ENCODE results near the gene CLDN10. TPM values are rescaled to one million over a fixed set of nuclear protein-coding genes. Genes with fewer than 3 reads are reported as not detected.
"Not testable (repeated sequence)": the region's sequence is repeated elsewhere in the genome, so short reads cannot be mapped to it uniquely, and the experiment has no call there.

The CLDN10 gene
- total RNA-seq, 2 donors from 2014 or later = not detected

DNA sequence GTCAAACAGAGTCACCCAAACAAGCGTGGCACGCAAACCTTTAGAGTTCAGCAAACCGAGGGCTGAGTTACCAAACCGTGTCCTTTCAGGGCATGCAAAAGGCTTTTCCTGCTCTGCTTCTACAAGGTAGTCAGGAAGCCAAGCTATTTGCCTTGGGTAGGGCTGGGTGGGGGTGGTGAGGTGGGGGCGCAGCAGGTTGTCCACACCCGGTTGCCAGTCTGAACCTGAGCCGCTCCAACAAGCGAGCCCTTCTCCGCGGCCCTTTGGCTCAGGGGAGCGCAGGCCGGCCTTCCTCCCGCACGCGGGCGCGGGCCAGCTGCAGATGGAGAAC, 347 bp upstream of the CLDN10 start:
- H3K9me3 ChIP-seq (ENCODE audit: control insufficient read depth, low read length, poor library complexity, severe bottlenecking) = no peaks in the 10 kb centered on the region
- Mint-ChIP-seq H3K4me3 (no peak overlapping the region), H3K36me3 (ENCODE audit: low read depth) (peaks cover 2% of the 10 kb centered on the region), H3K27me3 (peaks cover 70% of the 10 kb centered on the region), H3K27ac (no peak overlapping the region), H3K4me1 (peaks cover 5% of the 10 kb centered on the region)
- DNase-seq = no peak
- no peak for ATAC-seq

DNA sequence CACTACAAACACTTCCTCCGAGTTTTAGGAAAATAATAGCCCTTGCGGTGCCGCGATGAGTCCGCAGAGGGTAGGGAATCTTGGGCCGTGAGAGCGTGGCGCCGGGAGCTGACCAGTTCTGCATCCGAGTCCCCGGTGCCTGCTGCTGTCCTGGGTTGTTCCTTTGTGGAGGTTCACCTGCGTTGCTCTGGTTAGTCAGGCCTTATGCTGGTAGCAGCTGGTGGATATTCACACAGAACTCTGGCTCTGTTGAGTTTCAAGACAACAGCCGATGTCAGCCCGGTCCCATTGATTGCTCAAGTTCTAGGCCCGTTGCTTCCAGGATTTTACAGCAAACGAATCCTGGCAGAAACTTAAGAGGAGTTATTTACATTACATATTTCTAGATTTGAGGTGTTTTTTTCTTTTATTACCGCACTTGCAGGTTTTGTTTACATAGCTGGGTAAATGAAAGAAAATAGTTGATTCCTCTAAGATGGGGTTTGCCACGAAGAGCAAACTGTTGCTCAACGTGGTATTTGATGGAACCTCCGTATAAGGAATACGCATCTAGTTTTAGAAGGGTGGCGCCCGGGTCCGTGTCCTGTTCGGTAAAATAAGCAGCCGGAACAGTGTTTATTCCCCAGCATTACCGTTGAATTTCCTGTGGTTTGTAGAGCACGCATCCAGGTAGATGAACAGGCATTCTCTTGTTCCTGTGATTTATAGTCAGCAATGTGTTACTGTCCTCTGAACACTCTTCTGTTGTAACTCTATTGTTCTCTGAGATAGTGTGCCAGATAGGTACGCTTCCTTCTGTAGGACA, 1.3 kb downstream of the CLDN10 start:
- ATAC-seq = no peak
- no peak for DNase-seq
- peak overlapping the region; percentile 67 for H3K4me3 Mint-ChIP-seq
- peaks cover 3% of the 10 kb centered on the region for H3K4me1 Mint-ChIP-seq
- peaks cover 2% of the 10 kb centered on the region for H3K36me3 Mint-ChIP-seq (ENCODE audit: low read depth)
- H3K27ac Mint-ChIP-seq = no peak overlapping the region
- peaks cover 69% of the 10 kb centered on the region for H3K27me3 Mint-ChIP-seq
- no peaks in the 10 kb centered on the region for H3K9me3 ChIP-seq (ENCODE audit: control insufficient read depth, low read length, poor library complexity, severe bottlenecking)

DNA sequence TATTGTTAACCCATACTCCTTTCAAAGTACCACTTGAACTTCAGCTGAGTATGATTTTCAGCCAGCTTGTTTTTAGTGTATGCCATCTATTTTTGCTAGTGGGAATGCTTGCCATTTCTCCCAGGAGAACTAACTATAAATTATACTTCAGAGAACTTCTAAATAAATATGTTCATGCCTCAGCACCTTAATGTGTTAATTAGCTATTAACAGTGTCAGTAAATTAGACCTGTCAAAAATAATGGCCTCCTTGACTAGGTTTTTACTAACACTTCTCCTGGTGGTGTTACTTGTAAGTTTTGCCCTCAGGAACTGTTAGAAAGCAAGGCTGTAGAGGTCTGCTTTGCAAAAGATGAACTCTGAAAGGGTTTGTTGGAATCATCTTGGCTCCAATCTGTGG, 4.5 kb downstream of the CLDN10 start:
- Mint-ChIP-seq H3K27ac (no peak overlapping the region), H3K4me3 (no peak overlapping the region), H3K27me3 (peaks cover 62% of the 10 kb centered on the region), H3K4me1 (peaks cover 3% of the 10 kb centered on the region), H3K36me3 (ENCODE audit: low read depth) (peaks cover 2% of the 10 kb centered on the region)
- DNase-seq = no peak
- H3K9me3 ChIP-seq (ENCODE audit: control insufficient read depth, low read length, poor library complexity, severe bottlenecking) = no peaks in the 10 kb centered on the region
- no peak for ATAC-seq

DNA sequence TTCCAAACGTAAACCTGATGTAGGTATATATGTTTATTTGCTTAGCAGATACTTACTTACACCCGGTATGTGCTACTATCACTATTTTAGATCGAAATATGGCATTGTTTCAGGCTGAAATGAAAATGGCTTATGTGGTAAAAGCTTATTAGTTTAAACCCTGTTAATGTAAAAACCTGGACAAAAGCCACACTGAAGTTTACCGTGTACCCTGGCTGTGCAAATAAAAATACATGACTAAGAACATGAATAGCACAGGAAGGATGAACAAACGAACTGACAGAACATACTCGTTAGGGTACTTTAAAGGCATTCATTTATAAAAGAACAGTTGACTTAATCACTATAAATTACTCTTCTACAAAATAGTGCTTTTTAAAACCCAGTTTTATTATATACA, 6.6 kb downstream of the CLDN10 start:
- DNase-seq = no peak
- Mint-ChIP-seq H3K36me3 (ENCODE audit: low read depth) (peaks cover 2% of the 10 kb centered on the region), H3K4me1 (peaks cover 2% of the 10 kb centered on the region), H3K27ac (no peak overlapping the region), H3K4me3 (no peak overlapping the region), H3K27me3 (peaks cover 59% of the 10 kb centered on the region)
- no peaks in the 10 kb centered on the region for H3K9me3 ChIP-seq (ENCODE audit: control insufficient read depth, low read length, poor library complexity, severe bottlenecking)
- no peak for ATAC-seq

DNA sequence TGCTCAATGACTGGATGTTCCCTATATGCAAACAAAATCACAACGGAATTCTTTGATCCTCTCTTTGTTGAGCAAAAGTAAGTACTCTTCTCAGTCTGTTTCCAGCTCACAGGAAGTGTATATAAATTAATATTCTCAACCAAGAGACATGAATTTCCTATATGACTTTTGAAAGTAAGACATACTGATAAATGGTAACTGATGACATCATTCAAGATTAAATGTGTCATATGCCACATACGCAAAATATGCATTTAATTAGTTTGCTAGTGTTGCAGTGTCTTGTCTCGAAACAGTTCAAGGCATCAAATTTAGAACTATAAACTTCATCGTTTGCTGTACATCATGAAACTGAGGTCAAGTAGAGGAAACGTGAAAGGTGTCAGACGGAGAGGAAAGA, 7.9 kb downstream of the CLDN10 start:
- Mint-ChIP-seq H3K4me1 (no peaks in the 10 kb centered on the region), H3K27me3 (peaks cover 51% of the 10 kb centered on the region), H3K27ac (no peak overlapping the region), H3K36me3 (ENCODE audit: low read depth) (peaks cover 1% of the 10 kb centered on the region), H3K4me3 (no peak overlapping the region)
- H3K9me3 ChIP-seq (ENCODE audit: control insufficient read depth, low read length, poor library complexity, severe bottlenecking) = no peaks in the 10 kb centered on the region
- no peak for ATAC-seq
- DNase-seq = no peak

DNA sequence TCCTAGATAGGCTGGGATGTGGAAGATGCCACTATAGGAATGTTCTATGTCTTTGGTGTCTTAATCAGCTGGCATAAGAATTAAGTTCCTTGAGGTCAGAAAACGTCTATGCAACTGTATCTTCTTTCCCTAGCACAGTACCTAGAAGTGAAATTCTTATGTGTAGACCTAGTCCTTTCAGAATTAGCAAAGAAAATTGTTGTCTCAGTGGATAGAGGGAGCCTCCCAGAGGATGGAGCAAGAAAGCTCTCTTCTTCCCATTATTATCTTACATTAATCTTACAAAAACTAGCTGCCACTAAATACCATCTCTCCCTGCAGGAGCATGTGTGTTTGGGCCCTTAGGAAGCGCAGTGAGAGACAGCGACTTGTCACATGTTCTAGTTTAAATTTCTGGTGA, 11.6 kb downstream of the CLDN10 start:
- no peak overlapping the region for H3K4me3 Mint-ChIP-seq
- H3K27me3 Mint-ChIP-seq = peaks cover 38% of the 10 kb centered on the region
- H3K9me3 ChIP-seq (ENCODE audit: control insufficient read depth, low read length, poor library complexity, severe bottlenecking) = no peaks in the 10 kb centered on the region
- ATAC-seq (no peak), DNase-seq (no peak)
- no peak overlapping the region for H3K27ac Mint-ChIP-seq
- H3K36me3 Mint-ChIP-seq (ENCODE audit: low read depth) = no peaks in the 10 kb centered on the region
- no peaks in the 10 kb centered on the region for H3K4me1 Mint-ChIP-seq

DNA sequence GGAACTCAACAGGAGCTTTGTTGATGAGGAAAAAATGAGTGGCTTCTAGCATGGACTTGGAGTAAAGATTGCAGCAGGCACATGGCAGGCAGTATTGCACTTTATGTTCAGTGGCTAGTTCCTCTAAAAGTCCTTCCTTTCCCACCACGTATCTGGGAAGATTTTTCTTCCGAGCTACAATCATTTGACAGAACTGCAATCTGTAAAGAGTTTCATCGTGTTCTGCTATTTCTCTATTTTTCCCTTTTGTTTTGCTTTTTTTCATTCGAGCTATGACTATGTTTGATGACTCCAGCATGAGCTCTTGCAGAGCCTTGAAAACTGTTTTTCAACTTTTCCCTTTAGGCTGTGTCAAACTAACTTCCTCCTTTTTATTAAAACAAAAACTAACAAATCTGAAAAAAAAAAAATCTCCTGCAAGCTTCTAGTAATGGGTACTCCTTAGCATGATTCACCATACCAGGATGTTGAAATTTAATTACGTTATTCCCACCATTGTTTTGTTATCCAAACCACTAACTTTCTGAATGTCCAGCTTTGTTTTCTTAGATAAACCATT, 12.3 kb downstream of the CLDN10 start:
- Mint-ChIP-seq H3K27me3 (peaks cover 34% of the 10 kb centered on the region), H3K4me3 (no peak overlapping the region), H3K27ac (no peak overlapping the region), H3K36me3 (ENCODE audit: low read depth) (no peaks in the 10 kb centered on the region), H3K4me1 (no peaks in the 10 kb centered on the region)
- DNase-seq (no peak), ATAC-seq (no peak)
- H3K9me3 ChIP-seq (ENCODE audit: control insufficient read depth, low read length, poor library complexity, severe bottlenecking) = no peaks in the 10 kb centered on the region

DNA sequence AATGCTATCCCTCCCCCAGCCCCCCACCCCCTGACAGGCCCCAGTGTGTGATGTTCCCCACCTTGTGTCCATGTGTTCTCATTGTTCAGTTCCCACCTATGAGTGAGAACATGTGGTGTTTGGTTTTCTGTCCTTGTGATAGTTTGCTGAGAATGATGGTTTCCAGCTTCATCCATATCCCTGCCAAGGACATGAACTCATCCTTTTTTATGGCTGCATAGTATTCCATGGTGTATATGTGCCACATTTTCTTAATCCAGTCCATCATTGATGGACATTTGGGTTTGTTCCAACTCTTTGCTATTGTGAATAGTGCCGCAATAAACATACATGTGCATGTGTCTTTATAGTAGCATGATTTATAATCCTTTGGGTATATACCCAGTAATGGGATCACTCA, 13.2 kb downstream of the CLDN10 start:
- H3K27ac Mint-ChIP-seq; H3K36me3 Mint-ChIP-seq (ENCODE audit: low read depth); H3K4me1 Mint-ChIP-seq; H3K9me3 ChIP-seq (ENCODE audit: control insufficient read depth, low read length, poor library complexity, severe bottlenecking); ATAC-seq; H3K4me3 Mint-ChIP-seq; DNase-seq: not testable (repeated sequence)
- peaks cover 32% of the 10 kb centered on the region for H3K27me3 Mint-ChIP-seq

DNA sequence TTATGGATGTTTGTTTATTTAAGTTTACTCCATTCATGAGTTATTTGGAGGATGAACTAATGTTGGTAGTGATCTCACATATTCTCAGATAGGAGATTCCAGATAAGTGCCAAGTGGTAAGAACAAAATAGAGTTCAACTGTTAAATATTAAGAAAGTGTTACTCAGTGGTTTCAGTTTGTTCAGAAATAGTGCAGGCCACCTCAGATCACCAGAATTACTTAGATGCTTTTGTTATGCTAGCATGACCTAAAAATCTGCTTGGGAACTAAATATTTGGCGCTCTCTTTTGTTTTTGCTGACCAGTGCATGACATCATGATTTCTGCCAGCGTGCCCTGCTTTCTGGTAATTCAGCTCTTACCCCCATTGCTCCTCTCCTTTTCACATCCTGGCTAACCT, 15.6 kb downstream of the CLDN10 start:
- H3K9me3 ChIP-seq (ENCODE audit: control insufficient read depth, low read length, poor library complexity, severe bottlenecking) = no peaks in the 10 kb centered on the region
- no peaks in the 10 kb centered on the region for H3K4me1 Mint-ChIP-seq
- ATAC-seq (no peak), DNase-seq (no peak)
- H3K4me3 Mint-ChIP-seq = no peak overlapping the region
- no peak overlapping the region for H3K27ac Mint-ChIP-seq
- peaks cover 42% of the 10 kb centered on the region for H3K27me3 Mint-ChIP-seq
- H3K36me3 Mint-ChIP-seq (ENCODE audit: low read depth) = no peaks in the 10 kb centered on the region

DNA sequence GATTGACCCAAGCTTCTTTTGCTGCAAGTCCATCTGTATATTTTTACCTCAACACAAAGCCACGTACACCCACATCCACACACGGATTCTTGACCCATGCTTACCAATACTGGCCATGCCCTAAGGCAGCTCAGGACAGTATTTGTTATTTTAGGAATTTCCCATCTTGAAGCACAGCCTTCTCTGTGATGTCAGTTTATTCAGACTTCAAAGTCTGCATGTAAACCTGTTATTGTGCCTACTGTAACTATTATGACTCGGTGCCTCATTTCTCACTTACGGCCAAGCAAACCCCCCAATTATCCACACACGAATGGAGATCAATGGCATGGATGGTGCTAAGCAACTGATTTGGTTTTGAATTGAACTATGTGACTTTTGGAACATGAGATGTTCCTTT, 17.5 kb downstream of the CLDN10 start:
- no peaks in the 10 kb centered on the region for H3K9me3 ChIP-seq (ENCODE audit: control insufficient read depth, low read length, poor library complexity, severe bottlenecking)
- Mint-ChIP-seq H3K36me3 (ENCODE audit: low read depth) (no peaks in the 10 kb centered on the region), H3K27ac (no peak overlapping the region), H3K4me1 (no peaks in the 10 kb centered on the region), H3K27me3 (peaks cover 36% of the 10 kb centered on the region), H3K4me3 (no peak overlapping the region)
- no peak for DNase-seq
- no peak for ATAC-seq

DNA sequence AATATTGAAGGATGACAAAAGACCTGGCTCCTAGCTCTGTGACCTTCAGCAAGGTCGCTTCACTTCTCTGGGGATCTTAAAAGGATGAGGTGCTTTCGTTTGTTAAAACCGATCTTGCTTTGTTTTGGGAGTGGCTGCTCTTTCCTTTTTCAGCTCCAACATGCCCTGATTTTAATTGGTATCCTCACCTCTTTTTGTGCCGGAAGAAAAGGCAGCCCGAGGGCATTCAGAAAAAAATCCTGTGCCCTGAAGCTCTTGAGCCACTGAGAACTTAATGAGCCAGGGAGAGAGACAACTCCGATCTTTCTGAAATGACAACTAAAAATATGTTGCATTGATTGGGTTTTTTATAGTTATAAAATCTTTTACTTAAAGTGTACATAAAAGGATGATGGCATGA, 19.4 kb downstream of the CLDN10 start:
- Mint-ChIP-seq H3K4me3 (no peak overlapping the region), H3K4me1 (no peaks in the 10 kb centered on the region), H3K36me3 (ENCODE audit: low read depth) (no peaks in the 10 kb centered on the region), H3K27ac (no peak overlapping the region), H3K27me3 (peaks cover 52% of the 10 kb centered on the region)
- no peaks in the 10 kb centered on the region for H3K9me3 ChIP-seq (ENCODE audit: control insufficient read depth, low read length, poor library complexity, severe bottlenecking)
- no peak for ATAC-seq
- DNase-seq = no peak

DNA sequence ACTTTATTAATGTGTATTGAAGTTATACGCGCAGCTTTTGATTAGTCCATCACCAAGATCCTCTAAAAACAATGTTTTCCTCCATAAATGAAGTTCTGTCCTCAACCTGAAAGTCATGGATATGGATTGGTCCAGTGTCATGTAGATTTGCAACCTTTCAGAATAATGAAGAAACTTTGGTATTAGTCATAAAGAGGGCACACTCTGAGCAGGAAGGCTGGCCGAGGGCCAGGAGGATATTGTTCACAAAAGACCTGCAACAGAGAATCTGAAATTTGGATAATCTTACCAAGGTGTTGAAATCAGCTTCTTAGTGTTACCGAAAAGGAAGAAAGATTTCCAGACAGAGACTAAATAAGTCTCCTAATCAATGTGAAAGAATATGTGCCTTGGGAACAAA, 20.7 kb downstream of the CLDN10 start:
- no peaks in the 10 kb centered on the region for H3K9me3 ChIP-seq (ENCODE audit: control insufficient read depth, low read length, poor library complexity, severe bottlenecking)
- peaks cover 51% of the 10 kb centered on the region for H3K27me3 Mint-ChIP-seq
- H3K27ac Mint-ChIP-seq = no peak overlapping the region
- H3K4me3 Mint-ChIP-seq = no peak overlapping the region
- no peak for DNase-seq
- H3K4me1 Mint-ChIP-seq = no peaks in the 10 kb centered on the region
- no peaks in the 10 kb centered on the region for H3K36me3 Mint-ChIP-seq (ENCODE audit: low read depth)
- ATAC-seq = no peak

DNA sequence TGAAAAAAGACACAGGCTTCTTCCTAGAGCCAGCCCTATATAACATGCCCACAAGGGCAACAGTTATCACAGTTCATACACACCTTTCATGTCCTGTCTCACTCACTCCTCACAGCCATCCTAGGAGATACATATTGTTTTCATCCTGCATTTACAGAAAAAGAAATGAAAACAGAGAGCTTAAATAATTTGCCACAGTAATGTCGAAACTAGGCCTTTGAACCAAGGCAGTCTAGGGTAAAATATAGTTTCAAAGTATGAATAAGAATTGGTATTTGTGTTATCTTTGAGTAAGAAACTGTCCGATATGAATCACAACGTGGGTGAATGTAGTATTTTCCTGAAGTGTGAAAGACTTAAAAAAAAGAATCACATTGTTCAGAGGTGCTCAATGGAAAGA, 26.8 kb downstream of the CLDN10 start:
- H3K27me3 Mint-ChIP-seq = peaks cover 24% of the 10 kb centered on the region
- no peak overlapping the region for H3K4me3 Mint-ChIP-seq
- no peaks in the 10 kb centered on the region for H3K36me3 Mint-ChIP-seq (ENCODE audit: low read depth)
- ATAC-seq (no peak), DNase-seq (no peak)
- no peaks in the 10 kb centered on the region for H3K4me1 Mint-ChIP-seq
- no peaks in the 10 kb centered on the region for H3K9me3 ChIP-seq (ENCODE audit: control insufficient read depth, low read length, poor library complexity, severe bottlenecking)
- no peak overlapping the region for H3K27ac Mint-ChIP-seq

DNA sequence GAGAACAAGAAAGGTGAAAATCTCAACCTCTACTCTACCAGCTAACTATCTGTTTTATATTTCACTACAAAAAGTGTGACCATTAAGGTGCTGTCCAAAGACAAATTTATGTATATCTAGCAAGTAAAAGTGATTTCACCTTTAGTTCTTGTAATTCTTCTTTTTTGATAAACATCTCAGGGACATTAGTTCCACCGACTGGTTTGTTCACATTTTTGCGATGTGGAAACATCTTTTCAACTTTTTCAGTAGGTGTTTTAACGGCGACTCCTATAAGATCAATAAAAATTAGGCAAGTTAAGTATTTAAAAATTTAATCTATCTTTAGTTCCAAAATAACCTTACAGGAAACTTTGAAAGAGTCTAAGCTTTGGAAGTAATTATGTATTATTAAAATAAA, 33.3 kb downstream of the CLDN10 start:
- Mint-ChIP-seq H3K36me3 (ENCODE audit: low read depth) (no peaks in the 10 kb centered on the region), H3K27me3 (peaks cover 25% of the 10 kb centered on the region), H3K27ac (no peak overlapping the region), H3K4me3 (no peak overlapping the region), H3K4me1 (no peaks in the 10 kb centered on the region)
- DNase-seq (no peak), ATAC-seq (no peak)
- no peaks in the 10 kb centered on the region for H3K9me3 ChIP-seq (ENCODE audit: control insufficient read depth, low read length, poor library complexity, severe bottlenecking)

Measured in T-helper 17 cell (primary cell).